MG63 (cell line): ENCODE measurements around the gene STARD9. TPM values are rescaled to one million over a fixed set of nuclear protein-coding genes. Genes with fewer than 3 reads are reported as not detected.
"Not testable (repeated sequence)": the region's sequence is repeated elsewhere in the genome, so short reads cannot be mapped to it uniquely, and the experiment has no call there.

Experiments used
- DNase-seq: peaks from one replicate; pipeline ENCODE4 v3.0.0-alpha.2; 2020
- H3K27me3 ChIP-seq: fragments of 250-450 bp; sonication (Bioruptor Pico); 2 replicates; pipeline ENCODE4 v1.5.1; 2020; ENCODE audit warnings: mild to moderate bottlenecking, moderate library complexity
- H3K36me3 ChIP-seq: fragments of 250-450 bp; sonication (Bioruptor Pico); 2 replicates; pipeline ENCODE4 v1.5.1; 2020; ENCODE audit warnings: mild to moderate bottlenecking, moderate library complexity
- H3K4me3 ChIP-seq: fragments of 250-450 bp; sonication (Bioruptor Pico); 2 replicates; pipeline ENCODE4 v1.5.1; 2020; ENCODE audit warnings: mild to moderate bottlenecking, moderate library complexity
- H3K9me3 ChIP-seq: fragments of 250-450 bp; sonication (Bioruptor Pico); 2 replicates; pipeline ENCODE4 v1.5.1; 2020; ENCODE audit warnings: mild to moderate bottlenecking, moderate library complexity
- total RNA-seq: library from RNA; depleted of rRNA; stranded (reverse); fragments of >200 nt; shearing (Covaris generic); gene quantifications from 2 replicates; pipeline ENCODE4 v1.2.3, GENCODE V29; 2014; ENCODE audit warnings: low replicate concordance

Gene STARD9
- total RNA-seq, 1 experiment from 2014 or later = 0.10 TPM

DNA sequence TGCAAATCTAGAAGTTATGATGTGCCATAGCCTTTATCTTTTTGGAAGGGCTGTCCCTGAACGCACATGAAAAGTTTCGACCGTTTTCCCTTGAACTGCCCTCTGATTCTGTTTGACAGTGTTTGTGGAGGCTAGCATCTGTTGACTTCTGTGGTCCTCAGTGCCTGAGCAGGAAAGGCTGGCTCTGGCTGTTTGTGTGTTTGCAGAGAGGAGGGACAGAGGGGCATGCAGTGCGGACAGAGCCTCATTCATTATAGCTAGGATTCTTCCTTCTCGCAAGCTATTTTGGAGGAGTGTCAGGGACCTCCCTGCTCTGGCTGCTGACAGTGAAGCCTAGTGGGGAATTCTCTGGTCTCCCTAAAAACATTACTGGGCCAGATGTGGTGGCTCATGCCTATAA, 97.0 kb downstream of the STARD9 start:
- DNase-seq = no peak
- no peaks in the 10 kb centered on the region for H3K9me3 ChIP-seq
- H3K36me3 ChIP-seq = no peaks in the 10 kb centered on the region
- H3K27me3 ChIP-seq = no peaks in the 10 kb centered on the region
- H3K4me3 ChIP-seq = no peak overlapping the region

DNA sequence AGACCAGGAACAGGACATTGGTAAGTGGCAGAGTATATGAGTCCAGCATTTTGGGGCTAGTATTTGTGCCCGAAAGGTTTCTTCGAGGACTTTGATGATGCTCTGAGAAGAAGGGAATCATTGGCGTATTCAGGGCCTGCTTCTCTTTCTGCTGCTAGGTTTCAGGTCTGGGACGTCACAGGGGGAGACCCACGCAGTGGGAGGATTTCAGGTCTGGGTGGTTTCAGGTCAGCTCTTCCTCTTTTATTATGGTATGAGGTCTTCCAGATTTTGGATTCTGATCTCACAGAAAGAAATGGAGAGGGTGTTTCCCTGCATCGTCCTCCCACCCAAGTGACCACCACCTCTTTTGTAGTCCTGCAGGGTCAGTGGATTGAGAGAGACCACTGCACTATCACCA, 99.1 kb downstream of the STARD9 start:
- Histone ChIP-seq H3K9me3 (no peaks in the 10 kb centered on the region), H3K4me3 (no peak overlapping the region), H3K27me3 (no peaks in the 10 kb centered on the region), H3K36me3 (no peaks in the 10 kb centered on the region)
- DNase-seq = no peak

DNA sequence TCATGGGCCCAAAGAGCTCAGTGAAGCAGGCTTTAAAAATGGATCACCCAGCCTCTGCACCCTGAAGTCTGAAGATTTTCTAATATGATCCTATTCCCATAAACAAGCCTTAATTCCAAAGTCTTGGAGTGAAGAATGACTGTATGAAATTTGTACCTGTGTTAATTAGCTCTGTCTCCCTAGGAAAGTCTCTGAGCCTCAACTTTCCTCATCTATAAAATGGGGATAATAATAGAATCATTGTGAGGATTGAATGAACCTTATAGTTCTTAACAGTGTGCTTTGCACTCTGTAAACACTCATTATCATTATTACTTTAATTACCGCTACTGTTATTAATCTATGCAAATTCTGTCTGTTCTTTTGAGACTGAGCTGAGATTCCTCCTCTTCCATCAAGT, 99.6 kb downstream of the STARD9 start:
- no peaks in the 10 kb centered on the region for H3K9me3 ChIP-seq
- H3K27me3 ChIP-seq = no peaks in the 10 kb centered on the region
- H3K4me3 ChIP-seq = no peak overlapping the region
- no peak for DNase-seq
- H3K36me3 ChIP-seq = no peaks in the 10 kb centered on the region

DNA sequence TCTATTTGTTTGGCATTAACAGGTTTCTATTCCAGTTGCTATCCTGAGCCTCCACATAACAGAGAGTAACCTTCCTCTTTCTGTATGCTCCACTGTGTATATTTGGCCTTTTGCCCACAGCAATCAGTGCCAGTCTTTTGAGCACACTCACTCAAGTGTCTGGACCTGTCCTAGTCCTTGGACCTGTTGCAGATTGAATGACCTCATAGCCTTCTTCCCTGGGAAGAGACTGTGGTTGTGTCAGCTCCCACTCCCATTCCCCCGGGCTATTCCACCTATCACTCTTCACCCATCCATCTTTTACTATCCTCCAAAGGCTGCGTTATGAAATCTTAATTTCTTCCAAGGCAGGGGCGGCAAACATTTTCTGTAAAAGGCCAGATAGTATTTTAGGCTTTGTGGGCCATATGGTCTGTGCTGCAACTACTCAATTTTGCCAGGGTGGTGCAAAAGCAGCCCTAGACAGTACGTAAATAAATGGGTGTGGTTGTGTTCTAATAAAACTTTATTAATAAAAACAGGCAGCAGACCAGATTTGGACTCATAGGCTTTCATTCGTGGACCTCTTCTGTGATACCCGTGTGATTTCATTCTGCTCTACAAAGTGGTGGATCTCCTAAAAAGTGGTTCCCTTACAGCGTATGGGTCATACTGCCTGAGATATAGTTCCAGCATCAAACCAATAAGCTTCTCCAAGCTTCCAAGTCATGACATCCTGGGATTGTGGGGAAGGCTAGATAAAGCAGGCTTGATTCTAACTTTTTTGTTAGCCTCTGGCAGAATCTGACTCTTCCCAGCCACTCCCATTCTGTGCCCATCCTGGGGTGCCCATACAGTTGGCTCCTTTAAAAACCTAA, 104.1 kb downstream of the STARD9 start:
- Histone ChIP-seq H3K9me3 (no peaks in the 10 kb centered on the region), H3K36me3 (no peaks in the 10 kb centered on the region), H3K4me3 (no peak overlapping the region), H3K27me3 (no peaks in the 10 kb centered on the region)
- DNase-seq = peak; percentile 30

DNA sequence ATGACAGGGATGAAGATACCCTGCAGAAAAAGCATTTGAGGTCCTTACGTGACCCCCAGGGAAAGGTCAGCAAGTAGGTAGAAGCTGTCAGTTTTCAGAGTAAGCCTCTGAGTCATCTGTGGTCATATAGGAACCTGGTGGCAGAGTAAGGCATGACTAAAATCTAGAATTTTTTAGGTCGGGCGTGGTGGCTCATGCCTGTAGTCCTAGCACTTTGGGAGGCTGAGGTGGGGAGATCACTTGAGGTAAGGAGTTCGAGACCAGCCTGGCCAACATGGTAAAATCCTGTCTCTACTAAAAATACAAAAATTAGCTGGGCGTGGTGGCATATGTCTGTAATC, 104.7 kb downstream of the STARD9 start:
- DNase-seq, H3K27me3 ChIP-seq, H3K36me3 ChIP-seq: not testable (repeated sequence)

DNA sequence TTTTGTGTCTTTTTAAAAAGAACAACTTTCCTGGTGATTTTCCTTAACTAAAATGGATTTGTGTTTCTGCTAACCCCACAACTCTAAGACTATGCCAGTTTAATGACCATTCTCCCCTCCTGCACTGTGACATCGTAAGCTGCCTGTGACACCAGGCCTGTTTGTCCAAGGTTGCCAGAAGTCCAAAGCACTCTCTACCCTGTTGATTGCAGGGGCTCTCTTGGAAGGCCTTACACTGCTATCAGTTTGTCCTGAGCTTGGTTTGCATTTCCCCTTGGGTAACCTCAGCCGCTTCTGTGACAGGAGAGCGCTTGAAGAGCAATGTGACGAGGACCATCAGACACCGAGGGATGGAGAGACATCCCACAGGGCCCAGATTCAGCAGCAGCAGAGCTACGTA, 105.7 kb downstream of the STARD9 start:
- no peak for DNase-seq
- no peak overlapping the region for H3K4me3 ChIP-seq
- no peaks in the 10 kb centered on the region for H3K36me3 ChIP-seq

More for the DNA sequence above, 104.7 kb downstream of the STARD9 start:
- H3K9me3 ChIP-seq, H3K4me3 ChIP-seq: not testable (repeated sequence)

DNA sequence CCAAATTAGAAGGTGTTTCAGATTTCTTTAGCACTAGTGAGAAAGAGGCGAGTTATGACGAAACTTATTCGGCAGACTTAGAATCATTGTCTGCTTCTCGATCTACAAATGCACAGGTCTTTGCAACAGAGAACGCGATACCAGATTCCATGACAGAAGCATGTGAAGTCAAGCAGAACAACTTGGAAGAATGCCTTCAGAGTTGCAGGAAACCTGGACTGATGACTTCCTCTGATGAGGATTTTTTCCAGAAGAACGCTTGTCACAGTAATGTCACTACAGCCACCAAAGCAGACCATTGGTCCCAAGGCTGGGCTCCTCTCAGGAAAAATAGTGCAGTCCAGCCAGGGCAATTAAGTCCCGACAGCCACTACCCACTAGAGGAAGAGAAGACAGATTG, 110.9 kb downstream of the STARD9 start:
- no peak for DNase-seq
- Histone ChIP-seq H3K27me3 (no peaks in the 10 kb centered on the region), H3K4me3 (no peak overlapping the region), H3K36me3 (no peaks in the 10 kb centered on the region), H3K9me3 (no peaks in the 10 kb centered on the region)

More for the DNA sequence above, 105.7 kb downstream of the STARD9 start:
- H3K27me3 ChIP-seq = no peaks in the 10 kb centered on the region
- H3K9me3 ChIP-seq = no peaks in the 10 kb centered on the region

DNA sequence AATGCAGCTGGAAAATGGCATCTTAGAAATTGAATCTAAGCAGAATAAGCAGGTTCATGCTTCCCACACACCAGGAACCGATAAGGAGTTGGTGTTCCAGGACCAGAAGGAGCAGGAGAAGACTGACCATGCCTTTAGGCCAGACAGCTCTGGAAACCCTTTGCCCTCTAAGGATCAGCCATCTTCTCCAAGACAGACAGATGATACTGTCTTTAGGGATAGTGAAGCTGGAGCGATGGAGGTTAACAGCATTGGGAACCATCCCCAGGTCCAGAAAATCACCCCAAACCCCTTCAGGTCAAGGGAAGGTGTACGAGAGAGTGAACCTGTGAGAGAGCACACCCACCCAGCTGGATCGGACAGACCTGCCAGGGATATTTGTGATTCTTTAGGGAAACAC, 112.3 kb downstream of the STARD9 start:
- DNase-seq = no peak
- Histone ChIP-seq H3K9me3 (no peaks in the 10 kb centered on the region), H3K27me3 (no peaks in the 10 kb centered on the region), H3K4me3 (no peak overlapping the region), H3K36me3 (no peaks in the 10 kb centered on the region)

DNA sequence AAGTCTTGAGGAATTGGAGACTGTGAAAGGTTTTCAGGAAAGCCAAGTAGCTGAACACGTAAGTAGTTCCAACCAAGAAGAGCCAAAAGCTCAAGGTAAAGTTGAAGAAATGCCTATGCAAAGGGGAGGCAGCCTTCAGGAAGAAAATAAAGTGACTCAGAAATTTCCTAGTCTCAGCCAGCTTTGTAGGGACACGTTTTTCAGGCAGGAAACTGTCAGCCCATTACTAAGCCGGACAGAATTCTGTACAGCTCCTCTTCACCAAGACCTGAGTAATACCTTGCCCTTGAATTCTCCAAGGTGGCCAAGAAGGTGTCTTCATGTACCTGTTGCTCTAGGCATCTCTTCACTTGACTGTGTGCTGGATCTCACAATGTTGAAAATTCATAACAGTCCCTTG, 112.9 kb downstream of the STARD9 start:
- DNase-seq = no peak
- no peaks in the 10 kb centered on the region for H3K36me3 ChIP-seq
- no peak overlapping the region for H3K4me3 ChIP-seq
- H3K27me3 ChIP-seq = no peaks in the 10 kb centered on the region
- H3K9me3 ChIP-seq = no peaks in the 10 kb centered on the region

DNA sequence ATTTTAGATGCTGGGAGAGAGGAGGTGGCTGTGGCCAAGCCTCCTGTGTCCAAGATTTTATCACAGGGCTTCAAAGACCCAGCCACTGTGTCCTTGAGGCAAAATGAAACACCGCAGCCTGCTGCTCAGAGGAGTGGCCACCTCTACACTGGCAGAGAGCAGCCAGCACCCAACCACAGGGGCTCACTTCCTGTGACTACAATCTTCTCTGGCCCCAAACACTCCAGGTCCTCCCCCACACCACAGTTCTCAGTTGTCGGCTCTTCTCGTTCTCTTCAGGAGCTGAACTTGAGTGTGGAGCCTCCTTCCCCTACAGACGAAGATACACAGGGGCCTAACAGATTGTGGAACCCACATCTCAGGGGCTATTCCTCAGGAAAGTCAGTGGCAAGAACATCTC, 115.9 kb downstream of the STARD9 start:
- no peaks in the 10 kb centered on the region for H3K36me3 ChIP-seq
- DNase-seq = no peak
- no peaks in the 10 kb centered on the region for H3K27me3 ChIP-seq
- no peak overlapping the region for H3K4me3 ChIP-seq
- H3K9me3 ChIP-seq = no peaks in the 10 kb centered on the region

DNA sequence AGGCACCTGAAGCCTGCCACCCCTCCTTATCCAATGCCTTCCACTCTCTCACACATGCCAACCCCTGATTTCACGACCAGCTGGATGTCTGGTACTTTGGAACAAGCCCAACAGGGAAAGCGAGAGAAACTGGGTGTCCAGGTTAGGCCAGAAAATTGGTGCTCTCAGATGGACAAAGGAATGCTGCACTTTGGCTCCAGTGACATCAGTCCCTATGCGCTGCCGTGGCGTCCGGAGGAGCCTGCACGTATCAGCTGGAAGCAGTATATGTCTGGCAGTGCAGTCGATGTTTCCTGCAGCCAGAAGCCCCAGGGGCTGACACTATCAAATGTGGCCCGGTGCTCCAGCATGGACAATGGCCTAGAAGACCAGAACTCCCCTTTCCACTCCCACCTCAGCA, 116.4 kb downstream of the STARD9 start:
- Histone ChIP-seq H3K36me3 (no peaks in the 10 kb centered on the region), H3K27me3 (no peaks in the 10 kb centered on the region), H3K4me3 (no peak overlapping the region), H3K9me3 (no peaks in the 10 kb centered on the region)
- DNase-seq = no peak

DNA sequence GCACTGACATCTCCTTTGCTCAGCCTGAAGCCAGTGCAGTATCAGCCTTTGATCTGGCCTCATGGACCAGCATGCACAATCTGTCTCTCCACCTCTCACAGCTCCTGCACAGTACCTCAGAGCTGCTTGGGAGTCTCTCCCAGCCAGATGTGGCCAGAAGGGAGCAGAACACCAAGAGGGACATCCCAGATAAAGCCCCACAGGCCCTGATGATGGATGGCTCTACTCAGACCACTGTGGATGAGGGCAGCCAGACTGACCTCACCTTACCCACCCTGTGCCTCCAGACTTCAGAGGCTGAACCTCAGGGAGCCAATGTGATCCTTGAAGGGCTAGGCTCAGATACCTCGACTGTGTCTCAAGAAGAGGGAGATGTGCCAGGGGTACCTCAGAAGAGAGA, 117.1 kb downstream of the STARD9 start:
- no peak for DNase-seq
- Histone ChIP-seq H3K4me3 (no peak overlapping the region), H3K9me3 (no peaks in the 10 kb centered on the region), H3K27me3 (no peaks in the 10 kb centered on the region), H3K36me3 (no peaks in the 10 kb centered on the region)

DNA sequence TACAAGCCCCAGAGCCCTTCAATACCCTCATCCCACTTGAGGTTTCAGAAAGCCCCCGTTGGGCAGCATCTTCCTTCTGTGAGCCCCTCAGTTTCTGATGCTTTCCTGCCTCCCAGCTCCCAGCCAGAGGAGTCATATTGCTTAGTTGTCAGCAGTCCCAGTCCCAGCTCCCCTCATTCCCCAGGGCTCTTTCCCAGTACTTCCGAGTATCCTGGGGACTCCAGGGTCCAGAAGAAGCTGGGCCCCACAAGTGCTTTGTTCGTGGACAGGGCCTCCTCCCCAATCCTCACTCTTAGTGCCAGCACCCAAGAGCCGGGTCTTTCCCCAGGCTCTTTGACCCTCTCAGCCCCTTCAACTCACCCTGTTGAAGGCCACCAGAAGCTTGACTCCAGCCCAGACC, 117.6 kb downstream of the STARD9 start:
- H3K4me3 ChIP-seq = no peak overlapping the region
- H3K9me3 ChIP-seq = no peaks in the 10 kb centered on the region
- DNase-seq = no peak
- H3K27me3 ChIP-seq = no peaks in the 10 kb centered on the region
- H3K36me3 ChIP-seq = no peaks in the 10 kb centered on the region

DNA sequence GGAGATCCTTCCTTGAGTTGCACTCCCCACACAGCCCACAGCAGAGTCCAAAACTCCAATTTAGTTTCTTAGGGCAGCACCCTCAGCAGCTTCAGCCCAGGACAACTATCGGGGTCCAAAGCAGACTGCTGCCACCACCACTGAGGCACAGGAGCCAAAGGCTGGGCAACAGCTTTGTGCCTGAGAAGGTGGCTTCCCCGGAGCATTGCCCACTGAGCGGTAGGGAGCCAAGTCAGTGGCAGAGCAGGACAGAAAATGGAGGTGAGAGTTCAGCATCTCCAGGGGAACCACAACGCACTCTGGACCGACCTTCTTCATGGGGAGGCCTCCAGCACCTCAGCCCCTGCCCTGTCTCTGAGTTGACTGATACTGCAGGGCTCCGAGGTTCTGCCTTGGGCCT, 118.1 kb downstream of the STARD9 start:
- no peaks in the 10 kb centered on the region for H3K27me3 ChIP-seq
- H3K36me3 ChIP-seq = no peaks in the 10 kb centered on the region
- no peak for DNase-seq
- H3K9me3 ChIP-seq = no peaks in the 10 kb centered on the region
- H3K4me3 ChIP-seq = no peak overlapping the region

DNA sequence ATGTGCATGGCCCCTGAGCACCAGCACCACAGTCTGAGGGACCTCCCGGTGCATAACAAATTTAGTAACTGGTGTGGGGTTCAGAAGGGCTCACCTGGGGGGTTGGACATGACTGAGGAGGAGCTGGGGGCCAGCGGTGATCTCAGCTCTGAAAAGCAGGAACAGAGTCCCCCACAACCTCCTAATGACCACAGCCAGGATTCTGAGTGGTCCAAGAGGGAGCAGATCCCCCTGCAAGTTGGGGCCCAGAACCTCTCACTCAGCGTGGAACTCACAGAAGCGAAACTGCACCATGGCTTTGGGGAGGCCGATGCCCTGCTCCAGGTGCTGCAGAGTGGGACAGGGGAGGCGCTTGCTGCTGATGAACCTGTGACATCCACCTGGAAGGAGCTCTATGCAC, 118.5 kb downstream of the STARD9 start:
- no peak for DNase-seq
- no peaks in the 10 kb centered on the region for H3K36me3 ChIP-seq
- H3K9me3 ChIP-seq = no peaks in the 10 kb centered on the region
- H3K27me3 ChIP-seq = no peaks in the 10 kb centered on the region
- H3K4me3 ChIP-seq = no peak overlapping the region

DNA sequence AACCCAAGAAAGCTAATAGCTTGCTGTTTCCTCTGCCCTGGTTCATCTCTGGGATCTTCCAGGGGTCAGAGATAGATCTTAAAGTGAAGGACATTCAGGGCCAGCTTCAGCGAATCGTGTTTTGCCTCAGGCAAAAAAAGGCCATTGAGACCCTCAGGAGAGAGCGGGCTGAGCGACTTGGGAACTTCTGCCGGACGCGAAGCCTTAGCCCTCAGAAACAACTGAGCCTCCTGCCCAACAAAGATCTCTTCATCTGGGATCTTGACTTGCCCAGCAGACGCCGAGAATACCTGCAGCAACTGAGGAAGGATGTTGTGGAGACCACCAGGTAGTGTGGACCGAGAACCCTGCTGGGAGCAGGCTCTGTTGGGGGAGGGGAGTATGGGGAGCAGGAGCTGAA, 119.0 kb downstream of the STARD9 start:
- H3K27me3 ChIP-seq = no peaks in the 10 kb centered on the region
- H3K9me3 ChIP-seq = no peaks in the 10 kb centered on the region

DNA sequence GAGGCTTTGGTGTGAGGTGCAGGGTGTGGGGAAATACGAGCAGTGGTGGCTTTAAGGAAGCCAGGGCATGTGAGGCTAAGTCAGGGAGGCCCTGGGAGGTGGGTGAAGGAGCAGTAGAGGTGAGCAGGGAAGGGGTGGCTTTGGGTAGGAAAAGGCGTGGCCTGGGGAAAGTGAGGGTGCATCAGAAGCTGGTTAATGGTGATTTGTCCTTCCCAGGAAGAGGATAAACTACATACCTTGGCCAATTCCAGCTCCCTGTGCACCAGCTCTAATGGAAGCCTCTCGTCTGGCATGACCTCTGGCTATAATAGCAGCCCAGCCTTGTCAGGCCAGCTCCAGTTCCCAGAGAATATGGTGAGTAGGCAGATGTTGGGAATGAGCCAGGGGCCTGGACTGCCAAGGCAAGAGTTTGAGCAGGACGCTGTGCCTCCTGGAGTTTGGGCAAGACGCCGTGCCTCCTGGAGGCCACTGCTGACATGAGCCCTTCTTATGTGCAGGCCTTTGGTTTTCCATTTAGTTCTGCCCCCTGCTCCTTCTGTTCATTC, 120.2 kb downstream of the STARD9 start:
- no peaks in the 10 kb centered on the region for H3K9me3 ChIP-seq
- H3K27me3 ChIP-seq = no peaks in the 10 kb centered on the region
- no peaks in the 10 kb centered on the region for H3K36me3 ChIP-seq
- peak; percentile 75 for DNase-seq
- H3K4me3 ChIP-seq = no peak overlapping the region

More for the DNA sequence above, 119.0 kb downstream of the STARD9 start:
- Histone ChIP-seq H3K4me3 (no peak overlapping the region), H3K36me3 (no peaks in the 10 kb centered on the region)
- no peak for DNase-seq

DNA sequence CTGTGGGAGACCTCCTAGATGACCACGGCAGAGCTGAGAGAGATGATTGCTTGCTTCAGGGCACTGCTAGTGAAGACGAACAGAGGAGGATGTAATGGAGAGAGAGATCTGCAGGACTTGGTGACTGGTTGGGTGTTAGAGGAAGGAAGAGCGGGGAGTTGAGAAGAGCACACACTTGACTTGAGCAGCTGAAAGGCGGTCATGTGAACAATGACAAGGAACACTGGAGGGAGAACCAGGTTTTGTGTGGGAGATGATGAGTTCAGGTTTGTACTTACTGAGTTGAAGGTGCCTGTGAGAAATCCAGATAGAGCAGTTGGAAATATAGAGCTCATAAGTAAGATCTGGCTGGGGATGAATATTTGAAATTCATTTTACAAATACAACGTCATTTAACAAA, 121.2 kb downstream of the STARD9 start:
- no peaks in the 10 kb centered on the region for H3K9me3 ChIP-seq
- H3K27me3 ChIP-seq = no peaks in the 10 kb centered on the region
- no peak overlapping the region for H3K4me3 ChIP-seq
- no peaks in the 10 kb centered on the region for H3K36me3 ChIP-seq
- DNase-seq = no peak
